HEK293 (cell line): ENCODE results near the gene ACBD3.

ENCODE experiments used
- CTCF ChIA-PET: fragments of 350-600 bp; formaldehyde crosslinking; extraction: SDS; loops from one replicate; lab custom pipeline; 2021; ENCODE audit warnings: antibody characterized with exemption; lab: Yijun Ruan, JAX
- POLR2A ChIA-PET: fragments of 300-600 bp; formaldehyde crosslinking; extraction: SDS; loops from one replicate; lab custom pipeline; 2020; ENCODE audit warnings: antibody characterized with exemption, inconsistent platforms; lab: Yijun Ruan, JAX
- H3K27ac ChIP-seq: fragments of 200-500 bp; sonication (Bioruptor generic); 2 replicates; pipeline ENCODE4 v1.5.1; 2014; ENCODE audit warnings: low read depth, low read length, control low read depth, inconsistent platforms; ENCODE audit errors: extremely low read depth
- H3K36me3 ChIP-seq, 2 experiments: fragments of 200-500 bp in 1 of 2; sonication (Bioruptor generic) in 1 of 2; 1 replicate in 1 of 2; 2 replicates in 1 of 2; pipeline ENCODE4 v1.5.1; 2014 to 2017; ENCODE audit warnings: inconsistent platforms in 2 of 2, low read length in 2 of 2; ENCODE audit not compliant: control insufficient read depth in 2 of 2, insufficient read depth in 1 of 2
- H3K4me1 ChIP-seq: fragments of 200-500 bp; sonication (Bioruptor generic); 2 replicates; pipeline ENCODE4 v1.5.1; 2014; ENCODE audit warnings: mild to moderate bottlenecking, low read length, inconsistent platforms; ENCODE audit not compliant: control insufficient read depth, insufficient read depth
- H3K4me3 ChIP-seq: 2 replicates; pipeline ENCODE4 v1.5.1; 2011; ENCODE audit warnings: low read depth, mild to moderate bottlenecking, control low read depth, low read length, moderate library complexity
- H3K9me3 ChIP-seq: fragments of 200-500 bp; sonication (Bioruptor generic); 2 replicates; pipeline ENCODE4 v1.5.1; 2014; ENCODE audit warnings: low read depth, low read length, inconsistent platforms; ENCODE audit not compliant: control insufficient read depth, insufficient read depth
- FEZF1 ChIP-seq: fragments of 450-650 bp; formaldehyde crosslinking; IDR thresholded peaks from 2 replicates; pipeline ENCODE4 v1.5.1; 2016; ENCODE audit warnings: missing biosample characterization, missing genetic modification characterization
- GLI4 ChIP-seq: fragments of 450-650 bp; formaldehyde crosslinking; IDR thresholded peaks from 2 replicates; pipeline ENCODE4 v1.5.1; 2016; ENCODE audit warnings: missing biosample characterization, missing genetic modification characterization
- KLF10 ChIP-seq: fragments of 450-650 bp; IDR thresholded peaks from 2 replicates; pipeline ENCODE4 v1.5.1; 2018; ENCODE audit warnings: missing biosample characterization, mild to moderate bottlenecking, missing genetic modification characterization
- KLF16 ChIP-seq: fragments of 450-650 bp; formaldehyde crosslinking; IDR thresholded peaks from 2 replicates; pipeline ENCODE4 v1.5.1; 2017; ENCODE audit warnings: missing biosample characterization, missing genetic modification characterization
- KLF7 ChIP-seq: fragments of 450-650 bp; formaldehyde crosslinking; IDR thresholded peaks from 2 replicates; pipeline ENCODE4 v1.5.1; 2016; ENCODE audit warnings: missing biosample characterization, missing genetic modification characterization, borderline replicate concordance
- OSR2 ChIP-seq: fragments of 450-650 bp; formaldehyde crosslinking; IDR thresholded peaks from 2 replicates; pipeline ENCODE4 v1.5.1; 2016; ENCODE audit warnings: missing biosample characterization, missing genetic modification characterization
- ZFP3 ChIP-seq: fragments of 450-650 bp; formaldehyde crosslinking; IDR thresholded peaks from 2 replicates; pipeline ENCODE4 v1.5.1; 2016; ENCODE audit warnings: low read depth, missing biosample characterization, missing genetic modification characterization
- ZFP37 ChIP-seq: fragments of 450-650 bp; formaldehyde crosslinking; IDR thresholded peaks from 2 replicates; pipeline ENCODE4 v1.5.1; 2016; ENCODE audit warnings: missing biosample characterization, missing genetic modification characterization
- ZNF112 ChIP-seq: fragments of 450-650 bp; formaldehyde crosslinking; IDR thresholded peaks from 2 replicates; pipeline ENCODE4 v1.5.0; 2017; ENCODE audit warnings: missing biosample characterization, missing genetic modification characterization
- ZNF133 ChIP-seq: fragments of 450-650 bp; formaldehyde crosslinking; IDR thresholded peaks from 2 replicates; pipeline ENCODE4 v1.5.1; 2016; ENCODE audit warnings: missing biosample characterization, missing genetic modification characterization
- ZNF169 ChIP-seq: fragments of 450-650 bp; formaldehyde crosslinking; IDR thresholded peaks from 2 replicates; pipeline ENCODE4 v1.5.1; 2016; ENCODE audit warnings: missing biosample characterization, missing genetic modification characterization
- ZNF214 ChIP-seq: fragments of 450-650 bp; formaldehyde crosslinking; IDR thresholded peaks from 2 replicates; pipeline ENCODE4 v1.5.1; 2017; ENCODE audit warnings: missing biosample characterization, mild to moderate bottlenecking, missing genetic modification characterization, borderline replicate concordance
- ZNF26 ChIP-seq: fragments of 450-650 bp; formaldehyde crosslinking; IDR thresholded peaks from 2 replicates; pipeline ENCODE4 v1.5.1; 2016; ENCODE audit warnings: missing biosample characterization, missing genetic modification characterization
- ZNF433 ChIP-seq: fragments of 450-650 bp; formaldehyde crosslinking; IDR thresholded peaks from 2 replicates; pipeline ENCODE4 v1.5.1; 2016; ENCODE audit warnings: missing biosample characterization, missing genetic modification characterization, low read depth
- ZNF501 ChIP-seq: fragments of 450-650 bp; formaldehyde crosslinking; IDR thresholded peaks from 2 replicates; pipeline ENCODE4 v1.5.1; 2016; ENCODE audit warnings: missing biosample characterization, missing genetic modification characterization
- ZNF521 ChIP-seq: fragments of 450-650 bp; formaldehyde crosslinking; IDR thresholded peaks from 2 replicates; pipeline ENCODE4 v1.5.1; 2017; ENCODE audit warnings: missing biosample characterization, mild to moderate bottlenecking, missing genetic modification characterization
- ZNF571 ChIP-seq: fragments of 450-650 bp; formaldehyde crosslinking; IDR thresholded peaks from 2 replicates; pipeline ENCODE4 v1.5.0; 2017; ENCODE audit warnings: missing biosample characterization, missing genetic modification characterization
- ZNF580 ChIP-seq: fragments of 450-650 bp; formaldehyde crosslinking; IDR thresholded peaks from 2 replicates; pipeline ENCODE4 v1.5.1; 2016; ENCODE audit warnings: missing biosample characterization, missing genetic modification characterization
- ZNF585B ChIP-seq: fragments of 450-650 bp; formaldehyde crosslinking; IDR thresholded peaks from 2 replicates; pipeline ENCODE4 v1.5.1; 2016; ENCODE audit warnings: missing biosample characterization, missing genetic modification characterization
- ZNF600 ChIP-seq: fragments of 450-650 bp; formaldehyde crosslinking; IDR thresholded peaks from 2 replicates; pipeline ENCODE4 v1.5.1; 2016; ENCODE audit warnings: missing biosample characterization, missing genetic modification characterization
- ZNF624 ChIP-seq: fragments of 450-650 bp; formaldehyde crosslinking; IDR thresholded peaks from 2 replicates; pipeline ENCODE4 v1.5.1; 2017; ENCODE audit warnings: missing biosample characterization, missing genetic modification characterization
- ZNF692 ChIP-seq: fragments of 450-650 bp; formaldehyde crosslinking; IDR thresholded peaks from 2 replicates; pipeline ENCODE4 v1.5.1; 2016; ENCODE audit warnings: missing biosample characterization, missing genetic modification characterization
- ZNF747 ChIP-seq: fragments of 450-650 bp; formaldehyde crosslinking; IDR thresholded peaks from 2 replicates; pipeline ENCODE4 v1.5.1; 2016; ENCODE audit warnings: missing biosample characterization, missing genetic modification characterization
- ZNF777 ChIP-seq: fragments of 450-650 bp; formaldehyde crosslinking; IDR thresholded peaks from 2 replicates; pipeline ENCODE4 v1.5.1; 2017; ENCODE audit warnings: missing biosample characterization, missing genetic modification characterization, borderline replicate concordance
- ZNF785 ChIP-seq: fragments of 450-650 bp; formaldehyde crosslinking; IDR thresholded peaks from 2 replicates; pipeline ENCODE4 v1.5.1; 2016; ENCODE audit warnings: missing biosample characterization, missing genetic modification characterization
- ZNF791 ChIP-seq: fragments of 450-650 bp; formaldehyde crosslinking; IDR thresholded peaks from 2 replicates; pipeline ENCODE4 v1.5.1; 2016; ENCODE audit warnings: missing biosample characterization, missing genetic modification characterization
- TF ChIP-seq, protein P1 (sequence below): fragments of 450-650 bp; formaldehyde crosslinking; IDR thresholded peaks from 2 replicates; pipeline ENCODE4 v1.5.1; 2016; ENCODE audit warnings: missing biosample characterization, missing genetic modification characterization
- TF ChIP-seq, protein P2 (sequence below): fragments of 450-650 bp; formaldehyde crosslinking; IDR thresholded peaks from 2 replicates; pipeline ENCODE4 v1.5.1; 2017; ENCODE audit warnings: missing biosample characterization, missing genetic modification characterization

ACBD3 gene

DNA sequence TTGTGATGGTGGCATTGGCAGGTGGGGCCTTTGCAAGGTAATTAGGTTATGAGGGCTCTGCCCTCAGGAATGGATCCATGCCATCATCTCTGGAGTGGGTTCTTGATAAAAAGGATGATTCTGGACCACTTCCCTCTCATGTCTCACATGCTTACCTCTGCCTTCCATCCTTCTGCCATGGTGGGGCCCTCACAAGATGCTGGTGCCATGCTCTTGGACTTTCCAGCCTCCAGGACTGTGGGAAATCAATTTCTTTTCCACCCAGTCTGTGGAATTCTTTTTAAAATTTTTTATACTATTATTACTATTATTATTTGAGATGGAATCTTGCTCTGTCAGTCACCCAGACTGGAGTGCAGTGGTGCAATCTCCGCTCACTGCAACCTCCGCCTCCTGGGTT lies 57.3 kb downstream of the ACBD3 start:
- Histone ChIP-seq H3K4me1 (peaks cover 4% of the 10 kb centered on the region; the same call in 1 of the 2 replicates), H3K9me3 (no peaks in the 10 kb centered on the region), H3K4me3 (no peak overlapping the region)
- CTCF ChIA-PET: interaction anchor here (0.9 to 7.2 kb wide), 2 partner anchors 70 to 101 kb away, joined by 3 to 174 read pairs; no protein-coding TSS in a partner anchor
- TF ChIP-seq ZNF791 (tag by site-specific recombination): no peak
- no peak for TF ChIP-seq ZNF580 (tag by site-specific recombination)
- no peak for TF ChIP-seq ZNF777
- TF ChIP-seq ZNF214 (tag by site-specific recombination): no peak
- TF ChIP-seq ZFP3: no peak
- TF ChIP-seq ZNF571: no peak
- TF ChIP-seq ZNF785 (tag by site-specific recombination): no peak
- no peak for TF ChIP-seq ZNF624 (tag by site-specific recombination)
- TF ChIP-seq ZFP37: no peak
- no peak for TF ChIP-seq ZNF133 (tag by site-specific recombination)
- TF ChIP-seq OSR2 (tag by site-specific recombination): no peak
- TF ChIP-seq, protein P1, sequence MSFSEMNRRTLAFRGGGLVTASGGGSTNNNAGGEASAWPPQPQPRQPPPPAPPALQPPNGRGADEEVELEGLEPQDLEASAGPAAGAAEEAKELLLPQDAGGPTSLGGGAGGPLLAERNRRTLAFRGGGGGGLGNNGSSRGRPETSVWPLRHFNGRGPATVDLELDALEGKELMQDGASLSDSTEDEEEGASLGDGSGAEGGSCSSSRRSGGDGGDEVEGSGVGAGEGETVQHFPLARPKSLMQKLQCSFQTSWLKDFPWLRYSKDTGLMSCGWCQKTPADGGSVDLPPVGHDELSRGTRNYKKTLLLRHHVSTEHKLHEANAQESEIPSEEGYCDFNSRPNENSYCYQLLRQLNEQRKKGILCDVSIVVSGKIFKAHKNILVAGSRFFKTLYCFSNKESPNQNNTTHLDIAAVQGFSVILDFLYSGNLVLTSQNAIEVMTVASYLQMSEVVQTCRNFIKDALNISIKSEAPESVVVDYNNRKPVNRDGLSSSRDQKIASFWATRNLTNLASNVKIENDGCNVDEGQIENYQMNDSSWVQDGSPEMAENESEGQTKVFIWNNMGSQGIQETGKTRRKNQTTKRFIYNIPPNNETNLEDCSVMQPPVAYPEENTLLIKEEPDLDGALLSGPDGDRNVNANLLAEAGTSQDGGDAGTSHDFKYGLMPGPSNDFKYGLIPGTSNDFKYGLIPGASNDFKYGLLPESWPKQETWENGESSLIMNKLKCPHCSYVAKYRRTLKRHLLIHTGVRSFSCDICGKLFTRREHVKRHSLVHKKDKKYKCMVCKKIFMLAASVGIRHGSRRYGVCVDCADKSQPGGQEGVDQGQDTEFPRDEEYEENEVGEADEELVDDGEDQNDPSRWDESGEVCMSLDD (tag by site-specific recombination): no peak
- TF ChIP-seq ZNF747 (tag by site-specific recombination): no peak
- no peak for TF ChIP-seq KLF10 (tag by site-specific recombination)
- TF ChIP-seq, all 188 proteins: peak for 0
- Histone ChIP-seq H3K36me3 (no peaks in the 10 kb centered on the region), H3K27ac (no peak overlapping the region)
- POLR2A ChIA-PET: interaction anchor here (0.5 kb wide), 1 partner anchor 366 kb away, joined by 3 read pairs; no protein-coding TSS in a partner anchor

DNA sequence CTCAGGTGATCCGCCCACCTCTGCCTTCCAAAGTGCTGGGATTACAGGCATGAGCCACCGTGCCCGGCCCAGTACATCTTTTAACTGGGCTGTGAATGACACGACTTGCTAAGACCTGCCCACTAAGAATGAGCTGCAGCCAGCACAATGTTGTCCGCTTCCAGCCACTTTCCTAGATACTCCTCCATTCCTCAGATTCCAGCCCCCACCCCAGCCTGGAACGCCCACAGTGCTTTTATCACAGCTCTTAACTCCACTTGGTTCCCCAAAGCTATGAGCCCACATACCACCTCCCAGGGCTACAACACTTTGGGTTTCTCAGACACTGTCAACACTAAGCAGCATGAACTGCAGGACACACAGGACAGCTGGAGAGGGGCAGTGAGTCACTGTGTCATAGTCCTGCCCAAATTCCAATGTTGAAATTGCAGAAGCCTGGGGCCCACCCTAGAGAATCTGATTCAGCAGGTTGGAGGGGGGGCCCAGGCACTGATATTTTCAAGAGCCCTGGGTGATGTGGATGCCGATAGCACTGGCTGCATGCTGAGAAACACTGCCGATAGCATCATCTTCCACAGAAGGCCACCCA lies 58.0 kb downstream of the ACBD3 start:
- Histone ChIP-seq H3K27ac (no peak overlapping the region), H3K4me1 (peaks cover 4% of the 10 kb centered on the region; the same call in 1 of the 2 replicates), H3K36me3 (no peaks in the 10 kb centered on the region), H3K4me3 (no peak overlapping the region), H3K9me3 (no peaks in the 10 kb centered on the region)
- POLR2A ChIA-PET: no interaction called here
- CTCF ChIA-PET: interaction anchor here (0.5 to 7.2 kb wide), 5 partner anchors 53 to 452 kb away, joined by 3 to 174 read pairs (median 4); no protein-coding TSS in a partner anchor
- TF ChIP-seq GLI4 (no peak), KLF16 (tag by site-specific recombination) (no peak), ZNF521 (tag by site-specific recombination) (no peak), ZNF169 (0 out of 2 replicates have a peak, but pooled peaks have one; percentile 43), ZNF692 (tag by site-specific recombination) (peak; percentile 88), ZNF112 (tag by site-specific recombination) (no peak), ZNF585B (tag by site-specific recombination) (no peak), KLF7 (no peak), FEZF1 (tag by site-specific recombination) (peak; percentile 66), ZNF26 (no peak), ZNF433 (tag by site-specific recombination) (no peak), ZNF600 (tag by site-specific recombination) (peak; percentile 59; the same call in 1 of the 2 replicates), ZNF501 (no peak)
- TF ChIP-seq, protein P2, sequence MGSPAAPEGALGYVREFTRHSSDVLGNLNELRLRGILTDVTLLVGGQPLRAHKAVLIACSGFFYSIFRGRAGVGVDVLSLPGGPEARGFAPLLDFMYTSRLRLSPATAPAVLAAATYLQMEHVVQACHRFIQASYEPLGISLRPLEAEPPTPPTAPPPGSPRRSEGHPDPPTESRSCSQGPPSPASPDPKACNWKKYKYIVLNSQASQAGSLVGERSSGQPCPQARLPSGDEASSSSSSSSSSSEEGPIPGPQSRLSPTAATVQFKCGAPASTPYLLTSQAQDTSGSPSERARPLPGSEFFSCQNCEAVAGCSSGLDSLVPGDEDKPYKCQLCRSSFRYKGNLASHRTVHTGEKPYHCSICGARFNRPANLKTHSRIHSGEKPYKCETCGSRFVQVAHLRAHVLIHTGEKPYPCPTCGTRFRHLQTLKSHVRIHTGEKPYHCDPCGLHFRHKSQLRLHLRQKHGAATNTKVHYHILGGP (tag by site-specific recombination): no peak
